ENCODE results near the gene LAMA2. TPM values are rescaled to one million over a fixed set of nuclear protein-coding genes. Genes with fewer than 3 reads are reported as not detected.

Gene LAMA2
- polyA plus RNA-seq, 1 of the 3 experiments (the other 2 are of a cell fraction) = 0.92 TPM

DNA sequence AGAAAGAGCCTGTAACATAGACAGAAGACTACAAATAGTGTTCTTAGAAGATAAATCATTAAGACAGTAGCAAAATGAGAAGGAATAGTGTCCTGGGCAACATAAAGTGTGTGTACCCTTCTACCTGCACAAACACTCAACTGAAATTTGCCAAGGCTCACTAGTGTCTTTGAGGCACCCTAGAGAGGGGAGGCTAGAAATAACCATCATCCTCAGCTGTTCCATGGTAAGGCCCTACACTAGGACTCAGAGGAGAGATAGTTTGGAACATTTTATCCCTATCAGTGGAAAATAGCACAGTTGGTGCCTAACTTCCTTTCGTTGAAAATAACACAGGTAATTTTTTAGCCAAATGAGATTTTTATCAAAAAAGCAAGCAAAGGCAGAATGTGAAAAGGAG lies 230.7 kb downstream of the LAMA2 start:
- H3K9me3 ChIP-seq = no peaks in the 10 kb centered on the region
- 0 out of 2 replicates have a peak, but pooled peaks cover under 1% of the 10 kb centered on the region for H3K9me2 ChIP-seq
- ChIA-PET CTCF (no interaction called here), POLR2A (no interaction called here)
- 0% methylated on average over 1 of the region's 1 CpG for WGBS (ENCODE audit: low lambda C conversion rate)
- DNase-seq = no peak
- no peaks in the 10 kb centered on the region for H3K4me1 ChIP-seq (ENCODE audit: control insufficient read depth in 1 of 2, insufficient read depth in 2 of 2, low read depth in 1 of 2, low read length in 1 of 2)
- TF ChIP-seq JUND (IDR thresholded peaks at IDR 0.05) (no peak), YY1 (IDR thresholded peaks at IDR 0.05; ENCODE audit: low read depth) (no peak), MEF2A (IDR thresholded peaks at IDR 0.05; ENCODE audit: borderline replicate concordance, low read depth) (no peak), GATA2 (CRISPR knock-in tag; IDR thresholded peaks at IDR 0.05) (no peak), FOXM1 (IDR thresholded peaks at IDR 0.05; ENCODE audit: low read depth) (no peak)
- H3K27ac ChIP-seq (ENCODE audit: low read depth in 2 of 2, low read length in 1 of 2) = no peak overlapping the region
- H3K27me3 ChIP-seq (ENCODE audit: insufficient read depth) = no peaks in the 10 kb centered on the region
- H3K79me2 ChIP-seq (ENCODE audit: insufficient read depth) = no peaks in the 10 kb centered on the region
- H3K36me3 ChIP-seq (replicated peaks in 1 of 2; ENCODE audit: control insufficient read depth in 1 of 2, insufficient read depth in 2 of 2, low read length in 1 of 2) = no peaks in the 10 kb centered on the region
- no peak overlapping the region for H3K4me2 ChIP-seq
- no peak overlapping the region for H3K4me3 ChIP-seq (ENCODE audit: low read depth in 2 of 2, low read length in 1 of 2)
- H3K9ac ChIP-seq = no peak overlapping the region
- H3F3A ChIP-seq (replicated peaks; ENCODE audit: insufficient read depth) = no peaks in the 10 kb centered on the region
- no peaks in the 10 kb centered on the region for H4K20me1 ChIP-seq (ENCODE audit: insufficient read depth)
- H2AFZ ChIP-seq (ENCODE audit: low read depth) = no peak overlapping the region

DNA sequence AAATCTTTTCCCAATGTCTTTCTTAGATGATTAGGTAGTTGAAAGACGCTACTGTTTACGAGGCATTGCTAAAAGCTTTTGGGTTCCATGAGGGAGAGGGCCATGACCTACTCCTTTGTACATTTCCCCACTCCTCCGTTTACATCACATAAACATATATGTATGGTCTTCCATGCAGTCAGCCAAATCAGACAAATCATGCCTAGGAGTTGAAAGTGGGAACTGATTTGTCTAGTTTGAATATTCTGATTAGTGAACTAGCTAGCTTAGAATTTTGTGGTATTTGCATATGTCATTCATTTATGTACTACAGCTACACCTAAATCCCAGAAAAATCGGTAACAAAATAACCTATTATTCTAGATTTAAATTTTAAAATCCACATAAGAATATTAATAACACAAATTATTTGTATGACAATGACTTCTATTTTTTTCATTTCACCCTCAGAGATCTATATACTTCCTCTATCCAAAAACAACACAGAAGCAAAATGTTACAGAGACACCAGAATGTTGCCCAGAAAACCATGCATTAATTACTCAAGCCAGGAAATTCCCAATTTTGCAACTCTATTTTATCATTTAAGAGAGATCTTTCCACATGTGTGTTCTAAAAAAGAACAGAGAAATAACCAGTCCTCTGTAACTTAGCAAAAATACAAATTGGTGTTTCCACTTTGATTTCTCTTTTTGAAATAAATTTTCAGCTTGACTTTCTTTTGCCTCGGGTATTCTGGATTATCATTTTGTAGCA lies 231.9 kb downstream of the LAMA2 start:
- ChIA-PET CTCF (no interaction called here), POLR2A (no interaction called here)
- WGBS (ENCODE audit: low lambda C conversion rate) = 8% methylated on average over 5 of the region's 5 CpGs
- Histone ChIP-seq H3K9me3 (no peaks in the 10 kb centered on the region), H3F3A (replicated peaks; ENCODE audit: insufficient read depth) (no peaks in the 10 kb centered on the region), H3K4me1 (ENCODE audit: control insufficient read depth in 1 of 2, insufficient read depth in 2 of 2, low read depth in 1 of 2, low read length in 1 of 2) (no peaks in the 10 kb centered on the region), H3K27ac (ENCODE audit: low read depth in 2 of 2, low read length in 1 of 2) (no peak overlapping the region), H3K36me3 (replicated peaks in 1 of 2; ENCODE audit: control insufficient read depth in 1 of 2, insufficient read depth in 2 of 2, low read length in 1 of 2) (no peaks in the 10 kb centered on the region), H3K79me2 (ENCODE audit: insufficient read depth) (no peaks in the 10 kb centered on the region), H4K20me1 (ENCODE audit: insufficient read depth) (no peaks in the 10 kb centered on the region), H2AFZ (ENCODE audit: low read depth) (no peak overlapping the region), H3K9ac (no peak overlapping the region), H3K4me3 (ENCODE audit: low read depth in 2 of 2, low read length in 1 of 2) (no peak overlapping the region), H3K4me2 (no peak overlapping the region), H3K9me2 (0 out of 2 replicates have a peak, but pooled peaks cover 6% of the 10 kb centered on the region), H3K27me3 (ENCODE audit: insufficient read depth) (no peaks in the 10 kb centered on the region)
- DNase-seq = no peak
- TF ChIP-seq RFX5 (IDR thresholded peaks at IDR 0.05; ENCODE audit: low read length) = no peak

GRCh38 chr6:129115471-129115870 lies 232.5 kb downstream of the LAMA2 start:
- H3F3A ChIP-seq (replicated peaks; ENCODE audit: insufficient read depth) = no peaks in the 10 kb centered on the region
- no peak overlapping the region for H3K4me2 ChIP-seq
- H3K27ac ChIP-seq (ENCODE audit: low read depth in 2 of 2, low read length in 1 of 2) = no peak overlapping the region
- no peaks in the 10 kb centered on the region for H4K20me1 ChIP-seq (ENCODE audit: insufficient read depth)
- no peaks in the 10 kb centered on the region for H3K27me3 ChIP-seq (ENCODE audit: insufficient read depth)
- 0 out of 2 replicates have a peak, but pooled peaks cover 6% of the 10 kb centered on the region for H3K9me2 ChIP-seq
- TF ChIP-seq TEAD4 (IDR thresholded peaks at IDR 0.05; ENCODE audit: borderline replicate concordance, insufficient read depth) (no peak), USF2 (IDR thresholded peaks at IDR 0.05; ENCODE audit: borderline replicate concordance, low read depth, low read length) (no peak), MXI1 (IDR thresholded peaks at IDR 0.05; ENCODE audit: low read depth, low read length) (no peak), CTCF (IDR thresholded peaks at IDR 0.05) (no peak), EZH2phosphoT487 (IDR thresholded peaks at IDR 0.05; ENCODE audit: borderline replicate concordance, low read depth) (no peak), ELF1 (IDR thresholded peaks at IDR 0.05) (no peak), MAX (IDR thresholded peaks at IDR 0.05; ENCODE audit: low read depth) (no peak), POLR2AphosphoS5 (IDR thresholded peaks at IDR 0.05; ENCODE audit: low read depth, low read length) (no peak), TCF12 (IDR thresholded peaks at IDR 0.05) (no peak)
- TF ChIP-seq, protein P1, sequence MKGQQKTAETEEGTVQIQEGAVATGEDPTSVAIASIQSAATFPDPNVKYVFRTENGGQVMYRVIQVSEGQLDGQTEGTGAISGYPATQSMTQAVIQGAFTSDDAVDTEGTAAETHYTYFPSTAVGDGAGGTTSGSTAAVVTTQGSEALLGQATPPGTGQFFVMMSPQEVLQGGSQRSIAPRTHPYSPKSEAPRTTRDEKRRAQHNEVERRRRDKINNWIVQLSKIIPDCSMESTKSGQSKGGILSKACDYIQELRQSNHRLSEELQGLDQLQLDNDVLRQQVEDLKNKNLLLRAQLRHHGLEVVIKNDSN (IDR thresholded peaks at IDR 0.05; ENCODE audit: borderline replicate concordance, low read depth) = no peak
- no peaks in the 10 kb centered on the region for H3K79me2 ChIP-seq (ENCODE audit: insufficient read depth)
- H3K4me1 ChIP-seq (ENCODE audit: control insufficient read depth in 1 of 2, insufficient read depth in 2 of 2, low read depth in 1 of 2, low read length in 1 of 2) = no peaks in the 10 kb centered on the region
- H3K4me3 ChIP-seq (ENCODE audit: low read depth in 2 of 2, low read length in 1 of 2) = no peak overlapping the region
- ChIA-PET POLR2A (no interaction called here), CTCF (no interaction called here)
- WGBS (ENCODE audit: low lambda C conversion rate) = 28% methylated on average over 3 of the region's 3 CpGs
- DNase-seq = no peak
- no peaks in the 10 kb centered on the region for H3K36me3 ChIP-seq (replicated peaks in 1 of 2; ENCODE audit: control insufficient read depth in 1 of 2, insufficient read depth in 2 of 2, low read length in 1 of 2)
- H2AFZ ChIP-seq (ENCODE audit: low read depth) = no peak overlapping the region
- H3K9ac ChIP-seq = no peak overlapping the region
- no peaks in the 10 kb centered on the region for H3K9me3 ChIP-seq

All from SK-N-SH (cell line).